Measurements from ENCODE around the gene SLC30A2.

DNA sequence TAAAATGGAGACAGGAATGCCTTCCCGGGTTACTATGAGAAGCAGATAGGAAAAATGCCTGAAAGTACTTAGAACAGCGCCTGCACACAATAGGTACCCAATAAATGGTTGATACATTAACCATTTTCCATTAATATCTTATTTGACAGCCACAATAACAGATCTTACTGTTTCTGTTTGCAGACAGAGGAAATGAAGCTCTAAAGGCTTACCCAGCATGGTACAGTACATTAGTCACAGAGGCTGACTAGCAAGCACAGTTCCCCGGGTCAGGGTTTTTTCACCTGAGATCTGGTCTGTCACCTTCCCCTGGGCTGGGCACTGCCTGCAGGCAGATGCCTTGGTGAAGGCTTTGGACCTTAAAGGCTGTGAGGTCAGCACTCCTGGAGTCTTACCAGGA, 18.6 kb upstream of the SLC30A2 start:
- TF ChIP-seq POLR2A (IDR thresholded peaks at IDR 0.05) (no peak), POLR2AphosphoS5 (IDR thresholded peaks at IDR 0.05) (no peak)
- TF ChIP-seq, protein P1, sequence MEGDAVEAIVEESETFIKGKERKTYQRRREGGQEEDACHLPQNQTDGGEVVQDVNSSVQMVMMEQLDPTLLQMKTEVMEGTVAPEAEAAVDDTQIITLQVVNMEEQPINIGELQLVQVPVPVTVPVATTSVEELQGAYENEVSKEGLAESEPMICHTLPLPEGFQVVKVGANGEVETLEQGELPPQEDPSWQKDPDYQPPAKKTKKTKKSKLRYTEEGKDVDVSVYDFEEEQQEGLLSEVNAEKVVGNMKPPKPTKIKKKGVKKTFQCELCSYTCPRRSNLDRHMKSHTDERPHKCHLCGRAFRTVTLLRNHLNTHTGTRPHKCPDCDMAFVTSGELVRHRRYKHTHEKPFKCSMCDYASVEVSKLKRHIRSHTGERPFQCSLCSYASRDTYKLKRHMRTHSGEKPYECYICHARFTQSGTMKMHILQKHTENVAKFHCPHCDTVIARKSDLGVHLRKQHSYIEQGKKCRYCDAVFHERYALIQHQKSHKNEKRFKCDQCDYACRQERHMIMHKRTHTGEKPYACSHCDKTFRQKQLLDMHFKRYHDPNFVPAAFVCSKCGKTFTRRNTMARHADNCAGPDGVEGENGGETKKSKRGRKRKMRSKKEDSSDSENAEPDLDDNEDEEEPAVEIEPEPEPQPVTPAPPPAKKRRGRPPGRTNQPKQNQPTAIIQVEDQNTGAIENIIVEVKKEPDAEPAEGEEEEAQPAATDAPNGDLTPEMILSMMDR (IDR thresholded peaks at IDR 0.05): no peak
